Naive thymus-derived CD4-positive, alpha-beta T cell (primary cell): ENCODE results near the gene FRS2. TPM values are rescaled to one million over a fixed set of nuclear protein-coding genes. Genes with fewer than 3 reads are reported as not detected.

ENCODE experiments used
- ATAC-seq: fragments of 150-1000 bp; cut with Tn5 transposase; 2 replicates; pipeline ENCODE4 v1.10.0; 2021; ENCODE audit warnings: mild to moderate bottlenecking, moderate library complexity
- CTCF ChIA-PET: fragments of 350-600 bp; sonication (Branson Sonifier 250); formaldehyde crosslinking; loops from one replicate; lab custom pipeline; 2021; ENCODE audit warnings: antibody characterized with exemption; lab: Charles Lee
- POLR2A ChIA-PET: fragments of 350-600 bp; sonication (Branson Sonifier 250); formaldehyde crosslinking; loops from one replicate; lab custom pipeline; 2021; ENCODE audit warnings: antibody characterized with exemption, inconsistent platforms; lab: Charles Lee
- DNase-seq, 9 donors: peaks; one replicate each; pipeline versions ENCODE4 v3.0.0 to v3.0.0-alpha.2; 2020 to 2022; ENCODE audit warnings: mixed read lengths in 1 of 9
- H3K27ac ChIP-seq: one replicate; pipeline ENCODE4 v1.7.0; 2013; ENCODE audit warnings: mild to moderate bottlenecking, low read depth, low read length, moderate library complexity
- H3K27me3 ChIP-seq, 2 donors: one replicate each; pipeline ENCODE4 v1.7.0; 2013; ENCODE audit warnings: low read length in 2 of 2, mild to moderate bottlenecking in 2 of 2, moderate library complexity in 2 of 2; ENCODE audit not compliant: control insufficient read depth in 2 of 2, insufficient read depth in 2 of 2
- H3K36me3 ChIP-seq, 3 experiments: 1 replicate in 2 of 3; 2 replicates in 1 of 3; pipeline ENCODE4 v1.7.0; 2013; ENCODE audit warnings: low read length in 3 of 3, mild to moderate bottlenecking in 3 of 3, moderate library complexity in 1 of 3; ENCODE audit not compliant: insufficient read depth in 3 of 3, control insufficient read depth in 2 of 3
- H3K4me1 ChIP-seq, 2 donors: one replicate each; pipeline ENCODE4 v1.7.0; 2013; ENCODE audit warnings: low read length in 2 of 2, mild to moderate bottlenecking in 2 of 2, moderate library complexity in 1 of 2; ENCODE audit not compliant: control insufficient read depth in 2 of 2, insufficient read depth in 2 of 2
- H3K4me3 ChIP-seq: 2 replicates; pipeline ENCODE4 v1.7.0; 2013; ENCODE audit warnings: mild to moderate bottlenecking, low read length
- H3K9me3 ChIP-seq, 3 experiments: 1 replicate in 2 of 3; 2 replicates in 1 of 3; pipeline ENCODE4 v1.7.0; 2013; ENCODE audit warnings: low read length in 3 of 3; ENCODE audit not compliant: control insufficient read depth in 2 of 3
- H3K27ac Mint-ChIP-seq, 9 donors: one replicate each; pipeline ENCODE4 v1.8.0; 2020 to 2022; ENCODE audit warnings: mixed read lengths in 9 of 9, mild to moderate bottlenecking in 8 of 9, moderate library complexity in 5 of 9, inconsistent platforms in 2 of 9
- H3K27me3 Mint-ChIP-seq, 5 donors: one replicate each; pipeline ENCODE4 v1.8.0; 2021 to 2022; ENCODE audit warnings: mixed read lengths in 5 of 5, mild to moderate bottlenecking in 1 of 5
- H3K36me3 Mint-ChIP-seq, 5 donors: one replicate each; pipeline ENCODE4 v1.8.0; 2020 to 2022; ENCODE audit warnings: mixed read lengths in 5 of 5, mild to moderate bottlenecking in 3 of 5, inconsistent platforms in 1 of 5
- H3K4me1 Mint-ChIP-seq, 7 donors: one replicate each; pipeline ENCODE4 v1.8.0; 2020 to 2022; ENCODE audit warnings: mixed read lengths in 7 of 7, mild to moderate bottlenecking in 3 of 7, inconsistent platforms in 1 of 7
- H3K4me3 Mint-ChIP-seq, 10 donors: one replicate each; pipeline ENCODE4 v1.8.0; 2020 to 2022; ENCODE audit warnings: mild to moderate bottlenecking in 10 of 10, mixed read lengths in 10 of 10, moderate library complexity in 6 of 10, inconsistent platforms in 2 of 10
- H3K9me3 Mint-ChIP-seq, 11 donors: one replicate each; pipeline ENCODE4 v1.8.0; 2020 to 2022; ENCODE audit warnings: mixed read lengths in 11 of 11, mild to moderate bottlenecking in 4 of 11, inconsistent platforms in 1 of 11, moderate library complexity in 1 of 11
- intact Hi-C, 2 donors: fragments of 100-400 bp; cut with micrococcal nuclease; formaldehyde crosslinking; loops; one replicate each; pipeline ENCODE4 v1.15.1; 2023
- polyA plus RNA-seq, 2 donors: library from polyadenylated mRNA; unstranded; fragments of 300-500 nt; fragmentation: Illumina TruSeq; gene quantifications; one replicate each; pipeline ENCODE4 v1.2.3, GENCODE V29; 2021
- total RNA-seq, 6 experiments: library from RNA in 5 of 6; stranded (reverse) in 5 of 6; gene quantifications; 1 replicate in 5 of 6; 2 replicates in 1 of 6; pipeline ENCODE4 v1.2.3 and lab custom pipeline; 2021 to 2026

FRS2 gene
- total and polyA plus RNA-seq, 7 experiments from 2014 or later: 11.0 to 30.1 (median 21.8) TPM

DNA sequence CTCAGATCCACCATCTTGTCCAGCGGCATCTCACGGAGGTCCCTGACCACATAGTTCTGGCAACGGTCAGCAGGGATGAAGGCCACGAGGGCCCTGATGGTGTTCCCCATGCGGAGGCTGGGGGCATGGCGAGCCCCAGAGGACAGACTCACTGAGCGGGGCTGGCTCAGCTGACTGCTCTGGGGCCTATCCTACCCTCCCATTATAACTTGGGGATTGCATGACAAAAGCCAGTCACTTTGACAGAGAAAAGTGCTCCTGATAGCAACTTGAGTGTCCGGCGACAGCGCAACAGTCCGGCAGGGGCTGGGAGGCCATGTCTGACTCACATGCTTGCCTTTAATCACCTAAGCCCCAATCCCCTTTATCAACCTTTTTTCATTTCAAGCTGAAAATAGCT lies 140.5 kb downstream of the FRS2 start, which contains the start of gene LRRC10:
Gene LRRC10 (minus strand): TSS at position 179 of the 400 bp plus-strand sequence. CDS start 69 bp downstream, at position 110.
- H3K4me3 ChIP-seq: no peak within 1 kb of the TSS
- Mint-ChIP-seq H3K27me3 (peaks cover 0 to 13% (median 10%) of the 10 kb centered on the region in 5 donors), H3K4me3 (no peak within 1 kb of the TSS), H3K36me3 (no peaks in the 10 kb centered on the region), H3K4me1 (peaks cover 0 to 13% (median 0%) of the 10 kb centered on the region in 7 donors), H3K27ac (no peak within 1 kb of the TSS), H3K9me3 (no peaks in the 10 kb centered on the region)
- H3K4me1 ChIP-seq: no peaks in the 10 kb centered on the region
- H3K27ac ChIP-seq: no peak within 1 kb of the TSS
- ChIA-PET POLR2A (no interaction called here), CTCF (no interaction called here)
- peaks cover 0 to 8% of the 10 kb centered on the region in 2 donors for H3K27me3 ChIP-seq
- ATAC-seq: no peak
- DNase-seq: no peak
- intact Hi-C loops: no loop called here
- H3K9me3 ChIP-seq: no peaks in the 10 kb centered on the region
- no peaks in the 10 kb centered on the region for H3K36me3 ChIP-seq

- no peaks in the 10 kb centered on the region for H3K36me3 Mint-ChIP-seq
- H3K4me1 Mint-ChIP-seq: peaks cover 0 to 8% (median 0%) of the 10 kb centered on the region in 7 donors
- peaks cover 2 to 23% (median 16%) of the 10 kb centered on the region in 5 donors for H3K27me3 Mint-ChIP-seq
- no peaks in the 10 kb centered on the region for H3K36me3 ChIP-seq
- H3K9me3 Mint-ChIP-seq: no peaks in the 10 kb centered on the region
- H3K27me3 ChIP-seq: peaks cover 0 to 8% of the 10 kb centered on the region in 2 donors
- POLR2A ChIA-PET: no interaction called here
- no peaks in the 10 kb centered on the region for H3K9me3 ChIP-seq
- no peak overlapping the region for H3K27ac Mint-ChIP-seq
- intact Hi-C loops: no loop called here
- H3K4me1 ChIP-seq: no peaks in the 10 kb centered on the region
- CTCF ChIA-PET: no interaction called here
- H3K4me3 Mint-ChIP-seq: no peak overlapping the region
- no peak overlapping the region for H3K27ac ChIP-seq
- ATAC-seq (no peak), DNase-seq (no peak)
- no peak overlapping the region for H3K4me3 ChIP-seq
These were observed 143.2 kb downstream of the FRS2 start for GRCh38 chr12:69613351-69613750.

DNA sequence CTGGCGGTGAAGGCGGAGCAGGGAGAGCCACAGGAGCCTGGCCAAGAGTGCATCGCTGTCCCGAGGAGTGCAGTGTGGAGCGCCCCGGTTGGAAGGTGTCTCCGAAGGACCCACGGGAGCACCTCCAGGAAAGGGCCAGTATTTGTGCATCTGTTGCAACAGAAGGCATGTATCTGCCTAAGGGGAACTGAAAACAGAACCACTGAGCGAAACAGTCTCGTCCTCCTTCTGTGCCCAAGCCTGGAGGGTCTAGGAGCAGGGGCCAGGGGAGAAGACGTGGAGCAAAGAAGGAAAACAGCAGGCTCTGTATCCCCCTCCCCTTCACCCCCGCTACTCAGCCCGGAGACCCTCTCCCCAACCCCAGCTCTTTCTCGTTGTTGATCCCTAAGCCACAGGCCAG lies 145.8 kb downstream of the FRS2 start:
- H3K27me3 ChIP-seq: peaks cover 0 to 3% of the 10 kb centered on the region in 2 donors
- intact Hi-C loops: no loop called here
- H3K27me3 Mint-ChIP-seq: peaks cover 11 to 27% (median 16%) of the 10 kb centered on the region in 5 donors
- H3K4me3 Mint-ChIP-seq: no peak overlapping the region
- H3K9me3 Mint-ChIP-seq: peaks cover 0 to 2% (median 0%) of the 10 kb centered on the region in 11 donors
- ChIA-PET POLR2A (no interaction called here), CTCF (no interaction called here)
- no peak overlapping the region for H3K4me3 ChIP-seq
- H3K27ac ChIP-seq: no peak overlapping the region
- DNase-seq (no peak), ATAC-seq (peak; percentile 22)
- no peaks in the 10 kb centered on the region for H3K9me3 ChIP-seq
- no peaks in the 10 kb centered on the region for H3K36me3 Mint-ChIP-seq
- no peaks in the 10 kb centered on the region for H3K4me1 Mint-ChIP-seq
- H3K36me3 ChIP-seq: no peaks in the 10 kb centered on the region
- no peak overlapping the region for H3K27ac Mint-ChIP-seq
- H3K4me1 ChIP-seq: no peaks in the 10 kb centered on the region

DNA sequence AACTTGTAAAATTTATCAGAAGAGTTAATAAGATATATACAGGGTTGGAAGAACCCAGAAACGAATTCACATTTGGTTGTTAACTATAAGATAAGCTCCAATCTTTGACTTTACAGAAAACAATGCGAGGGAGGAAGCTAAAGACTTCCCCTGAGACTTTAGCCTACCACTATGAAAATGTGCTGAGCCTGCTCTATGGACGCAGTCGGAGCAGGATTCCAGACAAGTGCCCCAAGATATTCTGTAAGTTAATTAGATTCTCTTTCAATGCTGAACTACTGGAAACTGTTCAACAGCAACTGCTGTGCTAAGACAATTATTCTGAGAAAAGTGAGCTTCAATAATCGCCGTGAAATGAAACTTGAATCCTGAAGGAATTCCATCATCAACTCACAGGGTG lies 148.9 kb downstream of the FRS2 start:
- no peaks in the 10 kb centered on the region for H3K27me3 ChIP-seq
- ATAC-seq (no peak), DNase-seq (no peak)
- POLR2A ChIA-PET: interaction anchor here (0.6 kb wide), 1 partner anchor 11 kb away, joined by 5 read pairs; no protein-coding TSS in a partner anchor
- peaks cover 0 to 2% (median 0%) of the 10 kb centered on the region in 11 donors for H3K9me3 Mint-ChIP-seq
- H3K36me3 ChIP-seq: no peaks in the 10 kb centered on the region
- no peaks in the 10 kb centered on the region for H3K4me1 Mint-ChIP-seq
- intact Hi-C loops: no loop called here
- H3K27ac ChIP-seq: no peak overlapping the region
- H3K4me3 Mint-ChIP-seq: no peak overlapping the region
- no peak overlapping the region for H3K4me3 ChIP-seq
- peaks cover 16 to 30% (median 17%) of the 10 kb centered on the region in 5 donors for H3K27me3 Mint-ChIP-seq
- H3K9me3 ChIP-seq: no peaks in the 10 kb centered on the region
- H3K36me3 Mint-ChIP-seq: no peaks in the 10 kb centered on the region
- H3K27ac Mint-ChIP-seq: no peak overlapping the region
- CTCF ChIA-PET: no interaction called here
- no peaks in the 10 kb centered on the region for H3K4me1 ChIP-seq

- ATAC-seq: no peak
- no peak overlapping the region for H3K4me3 Mint-ChIP-seq
- CTCF ChIA-PET: no interaction called here
These were observed 149.9 kb downstream of the FRS2 start for GRCh38 chr12:69620077-69620476.

DNA sequence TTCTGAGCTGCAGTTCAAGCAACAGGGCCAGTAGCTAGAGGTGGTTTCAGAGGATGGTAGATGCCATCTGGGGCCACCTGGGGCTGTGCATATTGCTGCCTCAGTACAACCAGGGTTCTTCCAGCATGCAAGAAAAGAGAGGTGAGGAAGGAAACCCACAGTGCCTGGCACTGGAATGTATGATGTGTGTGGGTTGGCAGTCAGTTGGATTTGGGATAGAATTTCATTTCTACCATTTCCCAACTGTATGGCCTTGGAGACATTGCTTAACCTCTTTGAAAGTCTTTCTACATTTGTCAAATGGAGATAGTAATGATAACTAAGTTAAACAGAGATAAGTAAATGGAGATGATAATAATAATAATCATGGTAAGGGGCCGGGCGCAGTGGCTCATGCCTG lies 150.7 kb downstream of the FRS2 start:
- Histone ChIP-seq H3K27me3 (no peaks in the 10 kb centered on the region), H3K27ac (no peak overlapping the region), H3K4me3 (no peak overlapping the region), H3K36me3 (no peaks in the 10 kb centered on the region), H3K9me3 (no peaks in the 10 kb centered on the region), H3K4me1 (no peaks in the 10 kb centered on the region)
- intact Hi-C loops: no loop called here
- DNase-seq (no peak), ATAC-seq (no peak)
- Mint-ChIP-seq H3K27me3 (peaks cover 10 to 25% (median 16%) of the 10 kb centered on the region in 5 donors), H3K9me3 (peaks cover 0 to 2% (median 0%) of the 10 kb centered on the region in 11 donors), H3K4me1 (no peaks in the 10 kb centered on the region), H3K4me3 (no peak overlapping the region), H3K36me3 (no peaks in the 10 kb centered on the region), H3K27ac (no peak overlapping the region)
- CTCF ChIA-PET: no interaction called here
- POLR2A ChIA-PET: no interaction called here

More at GRCh38 chr12:69620077-69620476, 149.9 kb downstream of the FRS2 start:
- Histone ChIP-seq H3K27ac (no peak overlapping the region), H3K4me1 (no peaks in the 10 kb centered on the region), H3K4me3 (no peak overlapping the region), H3K36me3 (no peaks in the 10 kb centered on the region), H3K27me3 (no peaks in the 10 kb centered on the region), H3K9me3 (no peaks in the 10 kb centered on the region)
- Mint-ChIP-seq H3K4me1 (no peaks in the 10 kb centered on the region), H3K27me3 (peaks cover 16 to 30% (median 17%) of the 10 kb centered on the region in 5 donors), H3K27ac (no peak overlapping the region), H3K36me3 (no peaks in the 10 kb centered on the region), H3K9me3 (peaks cover 0 to 2% (median 0%) of the 10 kb centered on the region in 11 donors)
- intact Hi-C loops: no loop called here
- no peak for DNase-seq
- POLR2A ChIA-PET: no interaction called here

DNA sequence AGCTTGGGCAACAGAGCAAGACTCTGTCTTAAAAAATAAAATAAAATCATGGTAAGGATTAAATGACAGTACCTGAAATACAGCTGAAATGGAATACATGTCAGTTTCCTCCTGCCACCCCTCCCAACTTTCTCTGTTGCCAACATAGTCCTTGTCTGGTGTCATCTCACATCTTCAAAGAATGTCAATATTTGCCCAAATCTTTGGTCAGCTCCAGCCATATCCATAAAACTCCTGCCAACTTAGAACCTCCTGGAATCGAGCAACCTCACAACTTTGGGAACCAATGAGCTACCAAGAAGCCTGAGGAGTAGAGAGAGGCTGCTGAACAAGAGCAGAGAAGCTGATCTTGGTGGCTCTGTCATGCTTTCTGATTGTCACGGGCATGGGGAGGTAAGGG lies 151.4 kb downstream of the FRS2 start:
- ATAC-seq (no peak), DNase-seq (no peak)
- Mint-ChIP-seq H3K27ac (no peak overlapping the region), H3K4me3 (no peak overlapping the region), H3K9me3 (peaks cover 0 to 2% (median 0%) of the 10 kb centered on the region in 11 donors), H3K27me3 (peaks cover 10 to 25% (median 14%) of the 10 kb centered on the region in 5 donors), H3K36me3 (no peaks in the 10 kb centered on the region), H3K4me1 (no peaks in the 10 kb centered on the region)
- Histone ChIP-seq H3K36me3 (no peaks in the 10 kb centered on the region), H3K9me3 (no peaks in the 10 kb centered on the region), H3K27ac (no peak overlapping the region), H3K27me3 (no peaks in the 10 kb centered on the region), H3K4me1 (no peaks in the 10 kb centered on the region), H3K4me3 (no peak overlapping the region)
- POLR2A ChIA-PET: no interaction called here
- CTCF ChIA-PET: no interaction called here
- intact Hi-C loops: no loop called here
